Stimulated activated CD4-positive, alpha-beta T cell treated with anti-CD3 and anti-CD28 coated beads, Interleukin-12 subunit alpha, Interleukin-12 subunit beta, amount 100 ng/mL, for 24 hours (primary cell): ENCODE data around the gene BTBD7.

ENCODE experiments used
- DNase-seq, 2 experiments: peaks; one replicate each; pipeline ENCODE4 v3.0.0-alpha.2; 2020; ENCODE audit warnings: low read depth in 2 of 2

The BTBD7 gene

DNA sequence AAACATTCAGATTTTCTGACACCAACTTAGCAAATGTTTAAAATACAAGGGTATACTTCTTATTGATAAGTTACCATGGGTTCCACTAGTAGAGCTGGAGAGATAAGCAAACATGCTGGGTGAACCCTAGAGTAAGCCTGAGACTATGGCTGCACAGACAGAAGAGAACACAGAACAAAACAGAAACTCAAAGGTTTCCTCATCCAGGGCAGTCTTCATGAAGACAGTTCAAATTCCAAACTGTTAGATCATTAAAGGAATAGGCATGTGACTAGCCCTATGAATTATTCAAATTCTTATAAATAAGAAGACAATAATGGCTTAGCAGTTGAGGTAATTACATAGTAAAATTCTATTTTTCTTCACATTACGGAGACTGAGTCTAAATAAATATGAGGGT lies 28.1 kb downstream of the BTBD7 start:
- DNase-seq = no peak

DNA sequence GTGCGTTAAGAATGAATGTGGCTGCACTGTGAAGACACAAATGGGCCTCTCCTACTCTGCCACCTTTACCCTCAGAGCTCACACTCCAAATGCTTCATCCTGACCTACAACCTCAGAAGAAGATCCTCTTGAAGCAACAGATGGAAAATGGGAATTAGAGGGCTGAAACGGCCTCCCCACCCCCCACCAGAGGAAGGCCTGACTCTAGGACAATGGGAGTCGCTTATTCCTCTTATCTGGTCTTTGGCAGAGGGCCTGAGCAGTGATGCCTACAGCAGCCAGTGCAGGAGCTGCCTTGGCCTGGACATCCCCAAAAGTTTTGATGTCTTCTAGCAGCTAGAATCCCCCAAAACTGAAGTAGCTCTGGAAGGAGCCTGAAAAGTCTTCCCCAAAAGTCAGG lies 29.2 kb downstream of the BTBD7 start:
- DNase-seq = no peak

GRCh38 chr14:93302688-93303581 lies 29.9 kb downstream of the BTBD7 start:
- DNase-seq = no peak

DNA sequence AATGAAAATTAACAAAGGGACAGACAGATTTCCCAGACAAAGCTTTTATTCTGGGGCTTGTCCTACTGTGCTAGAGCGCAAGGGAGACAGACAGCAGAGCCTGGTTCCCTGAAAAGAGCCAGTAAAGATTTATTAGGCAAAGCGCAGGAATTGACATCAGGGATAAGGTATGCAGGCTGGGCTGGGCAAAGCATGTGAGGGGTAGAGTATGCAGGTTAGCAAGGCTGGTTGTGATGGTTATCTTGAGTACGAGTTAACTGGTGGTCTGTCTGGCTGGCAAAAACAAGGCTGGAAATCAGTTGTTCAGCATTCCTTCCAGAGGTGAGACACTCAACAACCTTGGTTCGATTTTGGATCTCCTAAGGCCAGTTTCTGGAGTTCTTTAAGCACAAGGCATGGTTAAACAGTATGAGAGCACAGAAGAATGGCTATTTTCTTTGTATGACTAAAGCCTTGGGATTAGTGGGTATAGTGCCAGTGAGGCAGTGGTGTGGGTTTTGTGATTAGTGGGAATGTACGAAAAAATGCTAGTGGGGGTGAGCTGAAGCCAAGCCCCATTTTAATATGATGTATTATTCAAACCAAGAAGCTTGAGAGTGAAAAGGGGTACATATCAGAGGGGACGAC lies 30.9 kb downstream of the BTBD7 start:
- DNase-seq = no peak

DNA sequence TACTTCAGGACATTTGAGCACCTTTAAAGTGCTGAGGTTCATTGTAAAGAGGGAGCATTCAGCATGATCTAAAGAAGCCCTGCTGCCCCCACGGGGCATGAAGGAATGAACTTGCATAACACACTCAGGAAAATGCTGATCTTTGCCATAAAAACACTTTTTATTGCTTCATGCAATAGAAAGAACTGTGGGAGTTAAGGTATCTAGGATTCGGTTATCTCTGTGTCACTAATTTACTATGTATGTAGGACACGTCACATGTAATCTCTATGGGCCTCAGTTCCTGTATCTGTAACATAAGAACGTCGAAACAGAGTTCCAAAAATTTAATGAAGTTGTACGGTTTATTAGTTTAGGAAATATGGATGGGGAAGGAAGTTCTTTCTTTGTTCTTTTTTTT lies 33.0 kb downstream of the BTBD7 start:
- DNase-seq = no peak

DNA sequence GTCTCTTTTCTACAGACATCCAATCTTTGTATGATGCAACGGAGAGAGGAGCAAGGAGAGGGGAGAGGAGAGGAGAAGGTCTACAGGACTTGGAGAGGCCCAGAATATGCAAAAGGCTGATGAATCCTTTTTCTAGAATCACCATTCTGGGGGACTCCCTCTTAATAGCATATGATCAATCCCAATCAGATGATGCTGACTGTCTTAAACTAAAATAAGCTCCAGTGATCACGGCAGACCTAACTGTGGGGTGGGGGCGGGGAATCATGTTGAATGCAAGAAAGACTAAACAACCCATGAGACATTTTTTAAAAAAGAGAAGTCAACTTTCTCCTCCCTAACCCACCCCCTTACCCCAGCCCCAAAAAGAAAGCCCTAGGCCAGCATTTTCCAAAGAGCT lies 33.4 kb downstream of the BTBD7 start:
- DNase-seq = no peak

GRCh38 chr14:93295541-93296220 lies 37.2 kb downstream of the BTBD7 start:
- DNase-seq = no peak

DNA sequence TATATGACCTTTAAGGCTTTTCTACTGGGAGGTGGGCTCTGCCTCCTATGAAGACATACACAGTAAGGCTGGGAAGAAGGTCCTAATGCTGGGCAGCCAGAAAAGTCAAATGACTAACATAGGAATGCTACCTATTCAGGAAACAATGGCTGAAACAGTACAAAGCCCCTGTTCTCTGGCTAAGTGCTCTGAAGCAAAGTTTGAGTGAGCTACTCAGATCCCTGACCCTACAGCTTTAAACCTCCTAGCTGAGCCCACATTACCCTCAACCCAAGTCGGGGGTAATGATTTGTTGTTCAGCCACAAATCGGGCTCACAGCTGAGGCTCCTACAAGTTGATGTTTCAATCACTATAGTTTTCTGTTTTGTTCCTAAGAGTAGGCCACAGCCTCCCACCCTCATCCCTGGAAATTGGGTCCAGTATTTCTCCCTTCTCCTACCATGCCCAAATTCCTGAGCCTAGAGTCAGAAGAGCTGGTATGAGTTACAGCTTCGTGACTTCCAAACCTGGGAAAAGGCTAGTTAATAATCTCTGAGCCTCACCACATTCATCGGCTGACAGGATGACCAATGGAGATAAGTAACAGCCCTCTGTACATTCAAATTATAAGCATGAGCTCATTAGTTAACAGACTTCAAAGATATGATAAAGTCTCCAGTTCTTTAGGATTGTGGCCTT lies 46.5 kb downstream of the BTBD7 start:
- no peak for DNase-seq

DNA sequence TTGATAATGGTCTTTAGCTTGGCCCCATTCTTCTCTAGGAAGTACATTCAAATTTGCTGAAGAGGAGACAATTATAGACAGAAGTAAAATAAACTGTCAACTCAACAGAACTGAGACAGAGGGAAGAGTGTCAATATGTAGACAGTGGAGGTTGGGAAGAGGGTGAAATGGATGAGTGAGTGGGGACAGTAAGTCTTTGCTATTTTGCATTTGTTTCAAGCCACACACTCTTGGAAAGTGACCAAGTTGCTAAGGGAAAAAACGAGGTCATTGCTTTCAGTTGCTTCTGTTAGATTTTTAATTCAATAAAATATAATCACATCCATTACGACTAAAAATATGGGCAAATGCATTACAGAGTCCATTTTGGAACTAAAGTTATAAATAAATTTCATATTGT lies 47.8 kb downstream of the BTBD7 start:
- no peak for DNase-seq

GRCh38 chr14:93281937-93282336 lies 50.9 kb downstream of the BTBD7 start:
- no peak for DNase-seq

GRCh38 chr14:93280743-93281142 lies 52.1 kb downstream of the BTBD7 start:
- no peak for DNase-seq

- DNase-seq = no peak
Observed at GRCh38 chr14:93276031-93276716, 56.7 kb downstream of the BTBD7 start.

GRCh38 chr14:93274055-93274806 lies 58.6 kb downstream of the BTBD7 start:
- DNase-seq = no peak

DNA sequence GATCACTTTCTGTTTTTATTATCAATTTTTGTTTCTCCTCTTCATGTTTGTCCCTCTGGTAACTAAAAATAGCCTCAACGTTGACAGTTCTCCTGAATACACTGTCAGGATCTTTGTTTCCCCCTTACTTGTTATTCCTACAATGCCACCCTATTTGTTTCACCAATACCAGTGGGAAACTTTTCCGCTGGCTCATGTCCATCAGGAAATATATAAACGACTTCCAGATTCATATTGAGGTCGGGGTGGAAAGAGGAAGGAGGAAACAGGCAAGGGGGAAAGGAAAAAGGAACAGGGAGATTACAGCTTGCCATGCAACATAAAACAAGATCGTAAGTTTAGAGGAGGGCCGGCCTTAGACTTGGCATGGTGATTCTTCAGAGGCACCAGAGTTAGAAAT lies 61.7 kb downstream of the BTBD7 start:
- DNase-seq = no peak

- DNase-seq = no peak
Observed at GRCh38 chr14:93269341-93270068, 63.3 kb downstream of the BTBD7 start.

DNA sequence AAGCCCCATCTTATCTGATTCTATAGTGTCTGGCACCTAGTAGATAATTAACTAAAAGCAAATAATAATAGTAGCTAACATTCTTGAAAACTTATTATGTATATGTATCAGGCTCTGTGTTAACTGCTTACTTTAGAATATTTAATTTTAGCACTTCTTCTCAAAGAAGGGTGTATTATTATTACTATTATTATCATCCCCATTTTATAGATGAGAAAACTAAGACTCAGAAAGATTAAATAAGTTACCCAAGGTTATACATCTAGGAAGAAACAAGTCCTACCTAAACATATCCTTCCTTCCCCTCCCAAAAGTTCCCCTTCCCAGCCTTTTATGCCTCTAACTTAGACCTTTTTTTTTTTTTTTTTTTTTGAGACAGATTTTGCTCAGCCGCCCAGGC lies 64.4 kb downstream of the BTBD7 start:
- DNase-seq = no peak

DNA sequence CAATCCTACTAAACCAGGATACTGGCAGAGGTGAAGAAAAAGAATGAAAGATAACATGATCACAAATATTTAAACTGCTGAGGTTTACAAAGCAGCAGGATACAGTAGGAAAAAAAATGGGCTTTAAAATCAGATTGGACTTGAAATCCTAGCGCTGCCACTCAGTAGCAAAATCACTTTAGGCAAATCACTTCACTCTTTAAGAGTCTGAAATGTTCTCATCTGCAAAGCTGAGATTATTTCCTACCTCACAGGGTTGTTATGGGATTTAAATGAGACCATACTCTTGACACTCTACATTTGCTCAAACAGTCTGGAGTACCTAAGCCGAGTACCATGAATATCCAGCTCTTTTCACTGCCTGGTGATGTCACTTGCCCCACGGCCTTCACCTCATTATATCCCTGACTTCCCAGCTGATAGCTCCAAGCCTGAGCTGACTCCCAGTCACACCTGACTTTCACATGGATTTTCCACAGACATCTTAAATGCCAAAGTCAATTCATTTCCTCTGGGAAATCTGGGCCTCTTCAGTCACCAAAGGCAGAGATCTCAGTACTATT lies 65.6 kb downstream of the BTBD7 start:
- no peak for DNase-seq

DNA sequence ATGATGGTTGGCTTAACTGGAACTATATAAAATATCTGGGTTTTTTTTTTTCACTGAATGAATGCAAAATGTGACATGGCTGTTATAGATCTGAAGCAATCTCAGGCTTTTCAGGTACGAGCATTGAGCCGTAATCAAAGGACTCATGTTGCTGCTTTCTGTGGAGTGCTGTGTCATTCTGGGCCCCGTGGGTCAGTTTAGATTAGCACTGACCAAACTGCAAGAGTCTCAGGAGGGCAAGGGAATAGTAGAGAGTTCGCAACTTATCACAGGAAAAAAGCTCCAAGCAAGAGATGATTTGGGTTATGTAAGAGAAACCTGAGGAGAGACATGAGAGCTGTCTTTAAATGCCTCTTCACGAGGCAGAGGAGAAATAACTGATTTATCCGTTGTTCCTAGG lies 66.7 kb downstream of the BTBD7 start:
- no peak for DNase-seq

- no peak for DNase-seq
Observed at GRCh38 chr14:93263416-93263815, 69.4 kb downstream of the BTBD7 start.

DNA sequence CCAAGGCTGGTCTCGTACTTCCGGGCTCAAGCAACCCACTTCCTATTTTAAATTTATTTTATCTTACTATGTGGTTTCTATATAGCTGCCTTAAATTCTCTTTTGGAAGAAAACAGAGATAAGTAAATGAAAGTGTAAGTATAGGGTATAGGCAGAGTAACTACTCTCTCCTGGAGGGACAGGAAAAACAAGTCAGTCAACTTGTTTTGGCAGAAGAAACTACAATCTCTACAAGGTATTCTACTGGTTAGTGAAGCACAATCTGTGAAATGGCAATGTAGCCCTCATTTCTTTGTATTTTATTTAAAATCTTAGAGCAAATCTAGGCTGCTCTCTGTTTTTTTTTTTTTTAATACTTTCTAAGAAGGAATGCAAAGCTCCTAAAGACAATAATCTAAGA lies 70.4 kb downstream of the BTBD7 start:
- DNase-seq = no peak
